PC-3 (cell line): ENCODE measurements around the gene LARP4B. TPM values are rescaled to one million over a fixed set of nuclear protein-coding genes. Genes with fewer than 3 reads are reported as not detected.

ENCODE experiments used
- ATAC-seq: fragments of 200-7000 bp; cut with Tn5 transposase; 2 replicates; pipeline ENCODE4 v1.9.1; 2020; ENCODE audit warnings: mild to moderate bottlenecking, moderate library complexity
- BruUV-seq: library from RNA; stranded (reverse); fragments of 400-500 nt; replicated peaks from 2 replicates; lab custom pipeline; 2021; lab: Mats Ljungman, UMichigan
- CTCF ChIA-PET: fragments of 300-600 bp; sonication (Branson Sonifier 250); formaldehyde crosslinking; loops from one replicate; lab custom pipeline; 2022; ENCODE audit warnings: antibody characterized with exemption; lab: Charles Lee
- POLR2A ChIA-PET: fragments of 300-600 bp; sonication (Branson Sonifier 250); formaldehyde crosslinking; loops from one replicate; lab custom pipeline; 2022; ENCODE audit warnings: antibody characterized with exemption; ENCODE audit not compliant: unreplicated experiment; lab: Charles Lee
- DNase-seq: peaks from one replicate; pipeline ENCODE4 v3.0.0-alpha.2; 2015
- H2AFZ ChIP-seq: fragments of 300-600 bp; sonication (generic); 2 replicates; pipeline ENCODE4 v1.6.0; 2016; ENCODE audit warnings: antibody characterized with exemption, low read length
- H3F3A ChIP-seq: fragments of 300-600 bp; sonication (generic); one replicate; pipeline ENCODE4 v1.6.0; 2017; ENCODE audit warnings: antibody characterized with exemption, low read length, control low read depth, mild to moderate bottlenecking; ENCODE audit not compliant: unreplicated experiment
- H3K27ac ChIP-seq: fragments of 300-600 bp; sonication (generic); 2 replicates; pipeline ENCODE4 v1.5.1; 2016; ENCODE audit warnings: mild to moderate bottlenecking, low read length
- H3K27me3 ChIP-seq: fragments of 300-600 bp; sonication (generic); 2 replicates; pipeline ENCODE4 v1.6.1; 2016; ENCODE audit warnings: low read length, mixed read lengths
- H3K36me3 ChIP-seq: fragments of 300-600 bp; sonication (generic); 2 replicates; pipeline ENCODE4 v1.6.1; 2016; ENCODE audit warnings: low read depth, mixed run types, low read length, mixed read lengths
- H3K4me1 ChIP-seq: fragments of 300-600 bp; sonication (generic); 2 replicates; pipeline ENCODE4 v1.5.1; 2016; ENCODE audit warnings: low read length; ENCODE audit not compliant: insufficient read depth
- H3K4me2 ChIP-seq: fragments of 300-600 bp; sonication (generic); 2 replicates; pipeline ENCODE4 v1.6.0; 2016; ENCODE audit warnings: low read length
- H3K4me3 ChIP-seq: fragments of 300-600 bp; sonication (generic); 2 replicates; pipeline ENCODE4 v1.5.1; 2016; ENCODE audit warnings: mild to moderate bottlenecking, low read length, mixed read lengths
- H3K79me2 ChIP-seq: fragments of 300-600 bp; sonication (generic); 2 replicates; pipeline ENCODE4 v1.6.1; 2017; ENCODE audit warnings: low read length, mixed read lengths
- H3K9ac ChIP-seq: fragments of 300-600 bp; sonication (generic); 2 replicates; pipeline ENCODE4 v1.6.0; 2016; ENCODE audit warnings: mild to moderate bottlenecking, low read length
- H3K9me2 ChIP-seq: fragments of 300-600 bp; sonication (generic); replicated peaks from 2 replicates; pipeline ENCODE4 v1.6.1; 2016; ENCODE audit warnings: mixed run types, low read length, mixed read lengths
- H3K9me3 ChIP-seq: fragments of 300-600 bp; sonication (generic); 2 replicates; pipeline ENCODE4 v1.6.1; 2016; ENCODE audit warnings: low read length, mixed read lengths
- H4K20me1 ChIP-seq: fragments of 300-600 bp; sonication (generic); 2 replicates; pipeline ENCODE4 v1.6.1; 2016; ENCODE audit warnings: low read length, mixed read lengths
- CTCF ChIP-seq: fragments of 300-600 bp; sonication (generic); conservative IDR thresholded peaks from 2 replicates; pipeline ENCODE4 v1.5.1; 2017; ENCODE audit warnings: antibody characterized with exemption, low read depth, mild to moderate bottlenecking, low read length
- EZH2 ChIP-seq: fragments of 300-600 bp; sonication (generic); IDR thresholded peaks from one replicate; pipeline ENCODE4 v1.6.1; 2017; ENCODE audit warnings: antibody characterized with exemption, mild to moderate bottlenecking, low read length; ENCODE audit not compliant: unreplicated experiment
- EZH2phosphoT487 ChIP-seq: fragments of 300-600 bp; sonication (generic); IDR thresholded peaks from 2 replicates; pipeline ENCODE4 v1.6.1; 2018; ENCODE audit warnings: mild to moderate bottlenecking, antibody characterized with exemption, low read length, borderline replicate concordance
- intact Hi-C: fragments of 100-400 bp; cut with micrococcal nuclease; formaldehyde crosslinking; loops from 2 replicates; pipeline ENCODE4 v1.9.0; 2023
- total RNA-seq: library from RNA; depleted of rRNA; stranded (reverse); fragments of >200 nt; gene quantifications from 2 replicates; pipeline ENCODE4 v1.2.3, GENCODE V29; 2014

The LARP4B gene
- total RNA-seq, 1 experiment from 2014 or later, result 33.9 TPM

GRCh38 chr10:962342-962741 is 30.8 kb upstream of the LARP4B start:
- Histone ChIP-seq H3K9ac (no peak overlapping the region), H2AFZ (no peak overlapping the region), H3K27ac (no peak overlapping the region), H3K4me1 (no peaks in the 10 kb centered on the region), H3K4me2 (no peak overlapping the region), H3K4me3 (no peak overlapping the region), H3K27me3 (no peaks in the 10 kb centered on the region), H4K20me1 (no peaks in the 10 kb centered on the region), H3K9me2 (no peaks in the 10 kb centered on the region), H3K9me3 (no peaks in the 10 kb centered on the region), H3K36me3 (no peaks in the 10 kb centered on the region), H3F3A (no peaks in the 10 kb centered on the region), H3K79me2 (no peaks in the 10 kb centered on the region)
- no TSS peak for BruUV-seq
- CTCF ChIA-PET, result no interaction called here
- ATAC-seq, result no peak
- POLR2A ChIA-PET, result no interaction called here
- intact Hi-C loops, result no loop called here
- TF ChIP-seq EZH2 (no peak), CTCF (no peak), EZH2phosphoT487 (no peak)
- DNase-seq, result no peak

- H4K20me1 ChIP-seq, result no peaks in the 10 kb centered on the region
- H3K79me2 ChIP-seq, result no peaks in the 10 kb centered on the region
- no peak overlapping the region for H3K9ac ChIP-seq
- no TSS peak for BruUV-seq
- H3K36me3 ChIP-seq, result no peaks in the 10 kb centered on the region
- no peak overlapping the region for H2AFZ ChIP-seq
- H3K9me2 ChIP-seq, result no peaks in the 10 kb centered on the region
- ATAC-seq (no peak), DNase-seq (no peak)
- ChIA-PET POLR2A (no interaction called here), CTCF (no interaction called here)
- no peaks in the 10 kb centered on the region for H3K4me1 ChIP-seq
- H3K27ac ChIP-seq, result no peak overlapping the region
- H3K9me3 ChIP-seq, result no peaks in the 10 kb centered on the region
- H3F3A ChIP-seq, result no peaks in the 10 kb centered on the region
- TF ChIP-seq EZH2phosphoT487 (no peak), EZH2 (no peak), CTCF (no peak)
- intact Hi-C loops, result no loop called here
- H3K4me3 ChIP-seq, result no peak overlapping the region
- H3K27me3 ChIP-seq, result no peaks in the 10 kb centered on the region; the same call in 1 of the 2 replicates
- no peak overlapping the region for H3K4me2 ChIP-seq
These were observed 27.4 kb upstream of the LARP4B start for GRCh38 chr10:958856-959255.

GRCh38 chr10:958106-958505 is 26.6 kb upstream of the LARP4B start:
- Histone ChIP-seq H3K36me3 (no peaks in the 10 kb centered on the region), H3K9me2 (no peaks in the 10 kb centered on the region), H3K4me2 (no peak overlapping the region), H2AFZ (no peak overlapping the region), H3K4me3 (no peak overlapping the region), H4K20me1 (no peaks in the 10 kb centered on the region), H3K79me2 (no peaks in the 10 kb centered on the region), H3K9me3 (no peaks in the 10 kb centered on the region), H3K27me3 (no peaks in the 10 kb centered on the region; the same call in none of the 2 replicates), H3K27ac (no peak overlapping the region), H3F3A (no peaks in the 10 kb centered on the region), H3K9ac (no peak overlapping the region), H3K4me1 (no peaks in the 10 kb centered on the region)
- DNase-seq (no peak), ATAC-seq (no peak)
- intact Hi-C loops, result no loop called here
- POLR2A ChIA-PET, result no interaction called here
- CTCF ChIA-PET, result no interaction called here
- TF ChIP-seq EZH2phosphoT487, result no peak
- BruUV-seq, result no TSS peak
